HCT116 (cell line): ENCODE results near the gene INPP4A. TPM values are rescaled to one million over a fixed set of nuclear protein-coding genes. Genes with fewer than 3 reads are reported as not detected.

Source experiments
- ATAC-seq: fragments of 200-7000 bp; cut with Tn5 transposase; 2 replicates; pipeline ENCODE4 v1.9.1; 2020; ENCODE audit warnings: mild to moderate bottlenecking, moderate library complexity
- BruUV-seq: library from RNA; stranded (reverse); fragments of 400-500 nt; replicated peaks from 2 replicates; lab custom pipeline; 2021; lab: Mats Ljungman, UMichigan
- CTCF ChIA-PET: fragments of 300-600 bp; sonication (Branson Sonifier 250); formaldehyde crosslinking; loops from one replicate; lab custom pipeline; 2021; ENCODE audit warnings: antibody characterized with exemption; lab: Charles Lee
- POLR2A ChIA-PET: fragments of 300-600, 350-600 bp; sonication (Branson Sonifier 250); formaldehyde crosslinking; loops from one replicate; lab custom pipeline; 2021; ENCODE audit warnings: antibody characterized with exemption; lab: Charles Lee
- RAD21 ChIA-PET, 2 experiments: fragments of 300-600 bp; sonication (Branson Sonifier 250); formaldehyde crosslinking; loops; one replicate each; lab custom pipeline; 2023; ENCODE audit warnings: low total read pairs in 2 of 2; ENCODE audit not compliant: uncharacterized antibody in 2 of 2, unreplicated experiment in 2 of 2, low non-redundant PET in 1 of 2; lab: Charles Lee
- DNase-seq: peaks from one replicate; pipeline ENCODE4 v3.0.0-alpha.2; 2010; ENCODE audit warnings: low read depth, low spot score
- H2AFZ ChIP-seq: fragments of 200-600 bp; shearing (Covaris generic), sonication (generic); 2 replicates; pipeline ENCODE4 v1.6.1; 2017; ENCODE audit warnings: low read depth, mixed run types, mixed read lengths, antibody characterized with exemption, low read length; ENCODE audit not compliant: poor library complexity, severe bottlenecking
- H3K27ac ChIP-seq: 2 replicates; pipeline ENCODE4 v1.5.1; 2012; ENCODE audit warnings: low read depth, low read length
- H3K27me3 ChIP-seq: fragments of 200-600 bp; sonication (generic); 2 replicates; pipeline ENCODE4 v1.6.1; 2016; ENCODE audit warnings: mixed run types, low read length, mixed read lengths; ENCODE audit not compliant: insufficient read depth
- H3K36me3 ChIP-seq, 2 experiments: fragments of 200-500 bp in 1 of 2; fragments of 200-600 bp in 1 of 2; sonication (Bioruptor generic) in 1 of 2; sonication (generic) in 1 of 2; 2 replicates each; pipeline versions ENCODE4 v1.5.1 to v1.6.1; 2014 to 2016; ENCODE audit warnings: low read length in 2 of 2, inconsistent platforms in 1 of 2, mixed read lengths in 1 of 2, mixed run types in 1 of 2; ENCODE audit not compliant: insufficient read depth in 2 of 2, control insufficient read depth in 1 of 2
- H3K4me1 ChIP-seq, 2 experiments: fragments of 200-600 bp in 1 of 2; sonication (generic) in 1 of 2; 2 replicates each; pipeline versions ENCODE4 v1.5.1 to v1.6.1; 2012 to 2017; ENCODE audit warnings: low read length in 2 of 2, inconsistent platforms in 1 of 2, mild to moderate bottlenecking in 1 of 2, mixed read lengths in 1 of 2, mixed run types in 1 of 2, moderate library complexity in 1 of 2; ENCODE audit not compliant: insufficient read depth in 2 of 2, control insufficient read depth in 1 of 2
- H3K4me2 ChIP-seq: fragments of 200-600 bp; sonication (generic); 2 replicates; pipeline ENCODE4 v1.6.1; 2017; ENCODE audit warnings: mixed run types, low read length, mixed read lengths
- H3K4me3 ChIP-seq, 2 experiments: fragments of 200-600 bp in 1 of 2; sonication (generic) in 1 of 2; replicated peaks in 1 of 2; 2 replicates each; pipeline ENCODE4 v1.5.1; 2011 to 2016; ENCODE audit warnings: low read length in 2 of 2, control low read depth in 1 of 2, low read depth in 1 of 2, mild to moderate bottlenecking in 1 of 2, mixed read lengths in 1 of 2, mixed run types in 1 of 2
- H3K79me2 ChIP-seq: fragments of 200-600 bp; sonication (generic); 2 replicates; pipeline ENCODE4 v1.6.1; 2017; ENCODE audit warnings: mild to moderate bottlenecking, mixed run types, low read length, moderate library complexity, mixed read lengths; ENCODE audit not compliant: insufficient read depth
- H3K9ac ChIP-seq: fragments of 200-600 bp; sonication (generic); 2 replicates; pipeline ENCODE4 v1.6.1; 2016; ENCODE audit warnings: low read length, mixed read lengths
- H3K9me2 ChIP-seq: fragments of 200-600 bp; sonication (generic), shearing (Covaris generic); 2 replicates; pipeline ENCODE4 v1.6.1; 2017; ENCODE audit warnings: mixed run types, mild to moderate bottlenecking, moderate library complexity; ENCODE audit not compliant: insufficient read depth
- H3K9me3 ChIP-seq, 2 experiments: fragments of 200-500 bp in 1 of 2; fragments of 200-600 bp in 1 of 2; sonication (Bioruptor generic) in 1 of 2; sonication (generic) in 1 of 2; 2 replicates each; pipeline ENCODE4 v1.6.1; 2014 to 2017; ENCODE audit warnings: low read length in 2 of 2, mixed read lengths in 2 of 2, inconsistent platforms in 1 of 2, low read depth in 1 of 2, mild to moderate bottlenecking in 1 of 2, mixed run types in 1 of 2, moderate library complexity in 1 of 2; ENCODE audit not compliant: control insufficient read depth in 1 of 2, insufficient read depth in 1 of 2
- H4K20me1 ChIP-seq: fragments of 200-600 bp; sonication (generic), shearing (Covaris generic); 2 replicates; pipeline ENCODE4 v1.6.1; 2017; ENCODE audit warnings: mixed run types, mild to moderate bottlenecking, moderate library complexity; ENCODE audit not compliant: insufficient read depth
- CBX3 ChIP-seq: IDR thresholded peaks from 2 replicates; pipeline ENCODE4 v1.6.1; 2012; ENCODE audit warnings: low read depth
- EGR1 ChIP-seq: IDR thresholded peaks from 2 replicates; pipeline ENCODE4 v1.6.1; 2012; ENCODE audit warnings: low read depth
- ELF1 ChIP-seq: IDR thresholded peaks from 2 replicates; pipeline ENCODE4 v1.6.1; 2012; ENCODE audit warnings: low read depth, borderline replicate concordance
- FOSL1 ChIP-seq: IDR thresholded peaks from 2 replicates; pipeline ENCODE4 v1.6.1; 2012; ENCODE audit warnings: low read depth
- JUND ChIP-seq: IDR thresholded peaks from 2 replicates; pipeline ENCODE4 v1.6.1; 2012
- SIN3A ChIP-seq: IDR thresholded peaks from 2 replicates; pipeline ENCODE4 v1.6.1; 2012; ENCODE audit warnings: low read depth
- SRF ChIP-seq: IDR thresholded peaks from 2 replicates; pipeline ENCODE4 v1.6.1; 2012; ENCODE audit warnings: low read depth
- YY1 ChIP-seq: IDR thresholded peaks from 2 replicates; pipeline ENCODE4 v1.6.1; 2011; ENCODE audit warnings: low read length, low read depth, moderate library complexity, mild to moderate bottlenecking; ENCODE audit not compliant: insufficient replicate concordance; ENCODE audit errors: extremely low read depth
- ZNF274 ChIP-seq: fragments of 200-500 bp; sonication (Bioruptor generic); IDR thresholded peaks from 2 replicates; pipeline ENCODE4 v1.6.1; 2014; ENCODE audit warnings: mild to moderate bottlenecking, low read depth, low read length, inconsistent platforms
- intact Hi-C: fragments of 100-400 bp; cut with micrococcal nuclease; formaldehyde crosslinking; loops from 2 replicates; pipeline ENCODE4 v1.10.0; 2022
- total RNA-seq: library from RNA; stranded (reverse); gene quantifications from one replicate; pipeline ENCODE4 v1.2.1, GENCODE V29; 2021; ENCODE audit not compliant: unreplicated experiment
- TF ChIP-seq, protein P1 (sequence below): IDR thresholded peaks from 2 replicates; pipeline ENCODE4 v1.6.1; 2012; ENCODE audit warnings: low read depth
- TF ChIP-seq, protein P2 (sequence below), 3 experiments: fragments of 200-600 bp in 1 of 3; sonication (generic) in 1 of 3; IDR thresholded peaks in 2 of 3; conservative IDR thresholded peaks in 1 of 3; 2 replicates each; pipeline ENCODE4 v1.5.1; 2012 to 2017; ENCODE audit warnings: low read depth in 2 of 3, low read length in 2 of 3, antibody characterized with exemption in 1 of 3, borderline replicate concordance in 1 of 3, control low read depth in 1 of 3, mild to moderate bottlenecking in 1 of 3, mixed read lengths in 1 of 3, mixed run types in 1 of 3, moderate library complexity in 1 of 3; ENCODE audit not compliant: insufficient read depth in 1 of 3

Gene INPP4A
- total RNA-seq, 1 experiment from 2014 or later: 18.5 TPM

DNA sequence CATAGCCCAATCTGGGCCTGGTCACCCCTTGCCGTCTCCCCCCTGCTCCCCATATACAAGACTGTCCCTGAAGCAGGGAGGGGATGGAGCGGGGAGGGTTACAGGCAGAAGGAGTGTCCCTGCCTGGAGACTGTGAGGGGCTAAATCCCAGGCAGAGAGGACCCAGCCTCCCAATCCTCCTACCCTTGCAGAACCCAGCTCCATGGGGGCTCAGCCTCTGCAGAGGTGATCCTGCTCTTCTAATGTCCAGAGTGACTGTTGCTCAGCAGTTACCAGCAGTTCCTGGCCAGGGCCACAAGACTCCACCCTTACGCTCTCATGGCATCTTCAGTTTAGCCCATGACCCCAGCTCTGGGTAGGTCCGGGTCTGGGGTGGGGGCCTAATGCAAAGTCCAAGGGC is 105.5 kb downstream of the INPP4A start:
- no peaks in the 10 kb centered on the region for H4K20me1 ChIP-seq
- POLR2A ChIA-PET: no interaction called here
- peaks cover 4% of the 10 kb centered on the region in 2 experiments; a peak in 3 of 4 replicates for H3K36me3 ChIP-seq
- H2AFZ ChIP-seq: no peak overlapping the region
- no TSS peak for BruUV-seq
- CTCF ChIA-PET: no interaction called here
- RAD21 ChIA-PET: no interaction called here
- no peaks in the 10 kb centered on the region for H3K4me1 ChIP-seq
- H3K4me3 ChIP-seq: no peak overlapping the region
- H3K9me3 ChIP-seq: no peaks in the 10 kb centered on the region
- H3K27me3 ChIP-seq: no peaks in the 10 kb centered on the region
- H3K79me2 ChIP-seq: no peaks in the 10 kb centered on the region
- H3K4me2 ChIP-seq: no peak overlapping the region
- intact Hi-C loops: no loop called here
- no peak for DNase-seq
- no peak overlapping the region for H3K9ac ChIP-seq
- no peak overlapping the region for H3K27ac ChIP-seq
- no peak for ATAC-seq
- H3K9me2 ChIP-seq: no peaks in the 10 kb centered on the region
- TF ChIP-seq SRF (no peak), JUND (no peak), ZNF274 (no peak), ELF1 (no peak), FOSL1 (no peak), EGR1 (no peak), CBX3 (no peak), SIN3A (no peak), YY1 (no peak)
- TF ChIP-seq, protein P1, sequence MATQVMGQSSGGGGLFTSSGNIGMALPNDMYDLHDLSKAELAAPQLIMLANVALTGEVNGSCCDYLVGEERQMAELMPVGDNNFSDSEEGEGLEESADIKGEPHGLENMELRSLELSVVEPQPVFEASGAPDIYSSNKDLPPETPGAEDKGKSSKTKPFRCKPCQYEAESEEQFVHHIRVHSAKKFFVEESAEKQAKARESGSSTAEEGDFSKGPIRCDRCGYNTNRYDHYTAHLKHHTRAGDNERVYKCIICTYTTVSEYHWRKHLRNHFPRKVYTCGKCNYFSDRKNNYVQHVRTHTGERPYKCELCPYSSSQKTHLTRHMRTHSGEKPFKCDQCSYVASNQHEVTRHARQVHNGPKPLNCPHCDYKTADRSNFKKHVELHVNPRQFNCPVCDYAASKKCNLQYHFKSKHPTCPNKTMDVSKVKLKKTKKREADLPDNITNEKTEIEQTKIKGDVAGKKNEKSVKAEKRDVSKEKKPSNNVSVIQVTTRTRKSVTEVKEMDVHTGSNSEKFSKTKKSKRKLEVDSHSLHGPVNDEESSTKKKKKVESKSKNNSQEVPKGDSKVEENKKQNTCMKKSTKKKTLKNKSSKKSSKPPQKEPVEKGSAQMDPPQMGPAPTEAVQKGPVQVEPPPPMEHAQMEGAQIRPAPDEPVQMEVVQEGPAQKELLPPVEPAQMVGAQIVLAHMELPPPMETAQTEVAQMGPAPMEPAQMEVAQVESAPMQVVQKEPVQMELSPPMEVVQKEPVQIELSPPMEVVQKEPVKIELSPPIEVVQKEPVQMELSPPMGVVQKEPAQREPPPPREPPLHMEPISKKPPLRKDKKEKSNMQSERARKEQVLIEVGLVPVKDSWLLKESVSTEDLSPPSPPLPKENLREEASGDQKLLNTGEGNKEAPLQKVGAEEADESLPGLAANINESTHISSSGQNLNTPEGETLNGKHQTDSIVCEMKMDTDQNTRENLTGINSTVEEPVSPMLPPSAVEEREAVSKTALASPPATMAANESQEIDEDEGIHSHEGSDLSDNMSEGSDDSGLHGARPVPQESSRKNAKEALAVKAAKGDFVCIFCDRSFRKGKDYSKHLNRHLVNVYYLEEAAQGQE: no peak
- TF ChIP-seq, protein P2, sequence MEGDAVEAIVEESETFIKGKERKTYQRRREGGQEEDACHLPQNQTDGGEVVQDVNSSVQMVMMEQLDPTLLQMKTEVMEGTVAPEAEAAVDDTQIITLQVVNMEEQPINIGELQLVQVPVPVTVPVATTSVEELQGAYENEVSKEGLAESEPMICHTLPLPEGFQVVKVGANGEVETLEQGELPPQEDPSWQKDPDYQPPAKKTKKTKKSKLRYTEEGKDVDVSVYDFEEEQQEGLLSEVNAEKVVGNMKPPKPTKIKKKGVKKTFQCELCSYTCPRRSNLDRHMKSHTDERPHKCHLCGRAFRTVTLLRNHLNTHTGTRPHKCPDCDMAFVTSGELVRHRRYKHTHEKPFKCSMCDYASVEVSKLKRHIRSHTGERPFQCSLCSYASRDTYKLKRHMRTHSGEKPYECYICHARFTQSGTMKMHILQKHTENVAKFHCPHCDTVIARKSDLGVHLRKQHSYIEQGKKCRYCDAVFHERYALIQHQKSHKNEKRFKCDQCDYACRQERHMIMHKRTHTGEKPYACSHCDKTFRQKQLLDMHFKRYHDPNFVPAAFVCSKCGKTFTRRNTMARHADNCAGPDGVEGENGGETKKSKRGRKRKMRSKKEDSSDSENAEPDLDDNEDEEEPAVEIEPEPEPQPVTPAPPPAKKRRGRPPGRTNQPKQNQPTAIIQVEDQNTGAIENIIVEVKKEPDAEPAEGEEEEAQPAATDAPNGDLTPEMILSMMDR (IDR thresholded peaks at IDR 0.05 in 2 of 3, conservative IDR thresholded peaks at IDR 0.05 in 1 of 3; ENCODE audit: borderline replicate concordance in 1 of 3, insufficient read depth in 1 of 3, low read depth in 2 of 3, low read length in 2 of 3): no peak
